GM19328 (cell line): Measurements from ENCODE around the gene KHDC4.

Source experiments
- ATAC-seq: cut with Tn5 transposase; IDR thresholded peaks from one replicate; pipeline ENCODE4 v1.9.1; 2021; ENCODE audit warnings: mild to moderate bottlenecking, moderate library complexity; ENCODE audit not compliant: unreplicated experiment

Gene KHDC4

DNA sequence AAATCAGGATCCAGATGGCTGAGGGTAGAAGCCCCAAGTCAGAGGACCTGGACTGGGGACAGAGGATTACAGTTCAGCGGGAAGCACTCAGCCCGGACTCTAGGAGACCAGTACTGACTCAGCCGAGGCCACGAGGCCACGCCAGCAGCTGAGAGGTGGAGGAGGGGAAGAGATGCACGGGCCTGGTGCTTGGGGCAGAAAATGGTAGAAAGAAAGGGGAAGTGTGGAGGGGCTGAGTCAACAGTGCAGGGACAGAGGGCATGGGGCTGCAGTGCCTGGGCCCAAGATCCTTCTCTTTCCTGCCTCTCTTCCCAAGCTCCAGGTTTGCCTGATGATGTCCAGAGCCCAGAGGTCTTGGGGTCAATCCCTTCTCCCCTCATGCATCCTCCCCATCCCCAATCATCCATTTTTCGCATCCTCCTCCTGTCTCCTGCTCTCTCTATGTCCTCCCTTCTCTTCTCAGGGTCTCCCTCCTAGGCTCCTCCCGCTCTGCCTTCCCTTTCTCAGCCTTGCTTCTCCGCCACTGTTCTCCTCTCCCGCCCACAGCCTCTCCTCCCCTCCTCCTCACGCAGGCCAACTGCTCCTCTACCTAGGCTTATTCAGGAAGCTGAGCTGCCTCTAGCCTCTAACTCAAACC, 36.4 kb upstream of the KHDC4 start:
- no peak for ATAC-seq

DNA sequence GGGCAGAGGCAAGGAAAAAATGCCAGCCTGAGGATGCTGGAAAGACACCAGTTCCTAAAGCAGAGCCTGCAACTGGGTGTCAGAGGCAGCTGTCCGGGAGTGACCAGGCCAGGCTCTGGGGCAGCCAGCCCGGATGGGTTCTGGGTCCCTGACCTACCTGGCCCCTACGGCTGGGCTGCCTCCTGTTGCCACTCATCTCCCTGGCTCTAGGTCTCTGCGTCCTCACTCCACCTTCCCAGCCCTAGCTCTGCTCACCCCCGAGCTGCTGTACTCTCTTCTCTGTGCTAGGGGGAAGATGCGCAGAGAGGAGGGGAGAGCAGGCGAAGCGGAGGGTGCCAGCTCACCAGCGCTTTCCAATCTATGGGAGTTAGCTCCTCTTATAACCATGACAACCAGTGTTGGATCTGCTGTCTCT, 35.2 kb upstream of the KHDC4 start:
- no peak for ATAC-seq

DNA sequence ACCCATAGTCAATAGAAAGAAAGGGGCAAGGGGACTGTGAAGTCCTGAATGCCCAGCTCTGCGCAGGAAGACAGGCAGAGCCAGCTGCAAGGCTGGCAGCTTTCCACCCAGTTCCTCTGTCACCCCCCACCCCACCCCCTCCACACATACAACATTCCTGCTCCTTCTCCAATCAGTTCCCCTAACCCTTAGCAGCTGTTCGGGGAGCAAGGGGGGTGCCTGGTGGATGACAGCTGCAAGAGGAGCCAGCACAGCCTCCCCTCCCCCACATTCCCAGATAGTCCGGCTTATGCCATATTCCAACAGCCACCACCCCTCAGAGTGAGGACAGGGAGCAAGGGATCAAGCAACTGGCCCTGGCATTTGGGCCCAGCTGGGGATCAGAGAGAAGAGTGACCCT, 34.5 kb upstream of the KHDC4 start:
- ATAC-seq: no peak

DNA sequence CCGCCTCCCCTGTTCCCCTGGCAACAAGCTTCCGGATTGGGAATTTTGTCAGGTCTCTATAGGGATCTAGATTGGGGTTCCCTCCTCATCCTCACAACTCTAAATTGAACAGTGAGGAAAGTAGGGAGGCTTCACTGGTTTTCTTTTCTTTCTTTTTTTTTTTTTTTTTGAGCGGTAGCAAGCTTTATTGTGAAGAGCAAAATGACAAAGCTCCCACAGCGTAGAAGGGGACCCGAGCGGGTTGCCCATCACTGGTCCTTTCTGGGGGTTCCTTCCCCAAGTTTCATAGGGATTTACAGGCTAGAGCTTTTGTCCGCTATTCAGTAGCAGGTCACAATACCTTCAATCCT, 33.8 kb upstream of the KHDC4 start:
- ATAC-seq: no peak

DNA sequence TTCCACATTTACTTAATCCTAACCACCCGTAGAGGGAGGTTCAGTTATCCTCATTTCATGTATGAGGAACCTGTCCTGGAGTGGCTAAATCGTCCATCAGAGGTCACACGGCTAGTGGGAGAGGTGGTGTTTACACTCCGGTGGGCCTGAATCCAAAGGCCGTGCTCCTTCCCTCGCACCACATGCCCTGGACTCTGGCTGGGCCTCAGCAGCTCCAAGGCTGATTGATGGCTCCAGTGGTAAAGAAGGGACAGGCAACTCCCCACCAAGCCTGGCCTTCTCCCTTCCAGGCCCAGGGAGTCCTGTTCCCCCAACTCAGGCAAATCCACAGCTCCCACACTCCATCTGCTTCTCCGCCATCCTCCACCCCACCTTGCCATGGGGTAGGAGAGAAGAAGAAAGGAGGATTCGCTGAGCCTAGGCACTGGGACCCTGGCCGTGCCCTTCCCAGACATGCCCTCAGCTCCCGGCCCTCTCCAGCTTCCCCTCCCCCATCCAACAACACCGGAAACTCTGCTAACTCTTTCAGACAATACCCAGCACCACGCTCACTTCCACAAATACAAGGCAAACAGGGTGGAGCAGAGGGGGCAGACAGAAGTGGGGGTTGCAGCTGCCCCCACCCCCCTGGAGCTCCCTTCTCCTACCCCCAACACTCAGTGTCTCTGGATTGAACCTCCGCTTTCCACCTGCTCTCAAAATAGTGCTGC, 33.3 kb upstream of the KHDC4 start:
- no peak for ATAC-seq

DNA sequence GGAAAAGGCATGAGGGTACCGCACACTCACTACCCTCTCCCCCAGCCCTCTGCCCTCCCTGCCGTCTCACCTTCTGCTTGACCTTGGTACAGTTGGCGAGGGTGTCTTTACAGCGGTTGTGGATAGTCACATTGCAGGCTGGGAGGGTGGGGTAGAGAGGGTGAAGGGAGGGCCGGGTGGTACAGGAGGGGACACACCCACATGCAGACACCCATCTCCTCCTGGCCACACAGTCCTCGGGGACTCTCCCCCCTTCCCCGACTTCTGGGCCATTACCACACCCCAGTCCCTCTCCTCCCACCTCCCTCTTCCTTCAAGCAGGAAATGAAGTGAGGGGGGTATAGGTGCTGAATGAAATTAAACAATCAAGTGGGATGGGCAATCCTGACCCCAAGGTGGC, 32.5 kb upstream of the KHDC4 start:
- no peak for ATAC-seq

DNA sequence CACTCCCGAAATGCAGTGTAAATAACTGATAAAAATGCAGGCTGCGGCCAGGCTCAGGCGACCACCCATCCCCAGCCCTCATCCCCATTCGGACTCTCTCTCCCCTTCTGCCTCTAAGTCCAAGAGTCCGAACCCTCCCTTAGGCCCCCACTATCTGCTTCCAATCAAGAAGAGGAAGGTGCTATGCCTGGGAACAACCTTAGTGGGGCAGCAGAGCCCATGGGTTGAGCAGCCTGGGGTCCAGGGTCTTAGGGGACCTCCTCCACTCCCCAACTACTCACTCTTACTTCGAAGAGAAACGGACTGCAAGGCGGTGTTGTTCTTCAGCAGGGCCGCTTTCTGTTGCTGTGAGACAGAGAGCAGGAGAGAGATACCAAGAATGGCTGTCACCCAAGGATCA, 31.9 kb upstream of the KHDC4 start:
- no peak for ATAC-seq

DNA sequence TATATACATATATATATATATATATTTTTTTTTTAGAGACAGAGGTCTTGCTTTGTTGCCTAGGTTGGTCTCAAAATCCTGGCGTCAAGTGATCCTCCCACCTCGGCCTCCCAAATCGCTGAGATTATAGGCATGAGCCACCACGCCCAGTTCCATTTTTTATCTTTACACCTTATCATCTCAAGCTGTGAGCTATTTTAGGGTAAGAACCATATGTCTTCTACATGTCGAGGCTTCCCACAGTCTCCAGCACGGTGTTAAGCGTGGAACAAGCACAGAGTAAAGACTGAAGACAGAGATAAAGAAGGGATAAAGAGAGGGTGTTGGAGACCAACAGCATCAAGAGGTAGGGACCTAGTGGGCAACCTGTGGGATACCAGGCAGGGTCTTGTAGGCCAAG, 30.0 kb upstream of the KHDC4 start:
- no peak for ATAC-seq

DNA sequence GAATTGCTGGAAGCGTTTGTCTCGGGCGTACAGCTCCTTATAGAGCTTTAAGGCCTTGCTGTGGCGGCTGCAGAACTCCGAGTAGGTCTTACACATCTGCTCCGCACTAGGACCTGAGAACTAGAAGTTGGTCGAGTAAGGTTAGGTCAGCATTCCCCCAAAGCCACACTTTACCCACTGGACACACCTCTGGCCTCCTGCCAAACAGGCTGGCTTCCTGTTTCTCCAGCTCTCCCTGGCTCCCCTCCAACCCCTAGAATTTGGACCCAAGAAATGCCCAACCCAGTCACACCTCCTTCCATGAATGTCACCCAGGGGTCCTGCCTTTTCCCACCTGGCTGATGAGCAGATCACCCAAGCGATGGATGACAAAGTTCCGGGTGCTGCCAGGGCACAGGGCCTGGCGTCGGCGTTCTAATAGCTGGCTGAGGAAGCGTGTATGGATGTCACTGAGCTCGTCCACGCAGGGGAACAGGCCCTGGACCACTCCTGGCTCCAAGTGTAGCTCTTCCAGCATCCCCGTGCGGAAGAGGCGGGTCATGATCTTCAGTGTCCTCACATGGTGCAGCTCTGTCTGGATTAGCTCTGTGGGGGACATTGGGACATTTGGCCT, 28.5 kb upstream of the KHDC4 start:
- ATAC-seq: no peak

DNA sequence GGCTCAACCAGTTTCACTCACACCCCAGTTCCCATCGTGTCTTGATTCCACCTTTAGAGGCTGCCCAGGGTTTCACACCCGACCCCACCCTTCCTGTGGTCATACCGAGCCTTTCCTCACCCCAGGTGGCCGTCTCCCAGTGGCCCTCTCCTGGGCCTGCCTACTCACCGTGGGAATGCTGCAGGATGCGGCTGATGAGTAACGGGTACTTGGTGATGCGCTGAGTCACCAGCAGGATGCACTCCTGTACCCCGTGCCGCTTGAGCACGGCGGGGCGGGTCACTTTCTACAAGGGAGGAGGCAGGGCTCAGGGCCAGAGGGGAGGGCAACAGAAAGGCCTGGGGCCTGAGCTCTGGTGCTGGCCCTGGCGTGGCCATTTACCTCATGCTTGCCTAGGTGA, 27.7 kb upstream of the KHDC4 start:
- ATAC-seq: no peak

DNA sequence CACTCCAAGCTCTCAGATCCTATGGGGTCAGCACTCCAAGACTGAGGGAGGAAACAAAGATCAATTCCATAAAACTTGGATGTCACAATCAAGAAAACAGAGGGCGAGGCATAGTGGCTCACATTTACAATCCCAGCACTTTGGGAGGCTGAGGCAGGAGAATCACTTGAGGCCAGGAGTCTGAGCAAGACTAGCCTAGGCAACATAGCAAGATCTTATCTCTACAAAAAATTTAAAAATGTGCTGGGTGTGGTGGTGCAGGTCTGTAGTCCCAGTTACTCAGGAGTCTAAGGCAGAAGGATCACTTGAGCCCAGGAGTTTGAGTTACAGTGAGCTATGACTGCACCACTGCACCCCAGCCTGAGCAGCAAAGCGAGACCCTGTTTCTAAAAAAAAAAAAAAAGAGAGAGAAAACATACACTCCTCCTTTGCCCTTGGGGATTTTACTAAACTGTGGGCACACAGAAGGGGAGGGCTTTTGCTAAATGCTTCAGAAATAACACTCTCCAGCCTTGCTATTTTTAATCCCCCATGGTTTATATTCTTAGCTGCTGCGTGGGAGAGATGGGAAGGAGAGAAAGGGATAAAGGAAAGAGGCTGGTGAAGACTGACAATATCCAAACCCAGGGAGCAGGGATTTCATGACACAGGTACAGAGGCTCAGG, 26.0 kb upstream of the KHDC4 start:
- no peak for ATAC-seq

DNA sequence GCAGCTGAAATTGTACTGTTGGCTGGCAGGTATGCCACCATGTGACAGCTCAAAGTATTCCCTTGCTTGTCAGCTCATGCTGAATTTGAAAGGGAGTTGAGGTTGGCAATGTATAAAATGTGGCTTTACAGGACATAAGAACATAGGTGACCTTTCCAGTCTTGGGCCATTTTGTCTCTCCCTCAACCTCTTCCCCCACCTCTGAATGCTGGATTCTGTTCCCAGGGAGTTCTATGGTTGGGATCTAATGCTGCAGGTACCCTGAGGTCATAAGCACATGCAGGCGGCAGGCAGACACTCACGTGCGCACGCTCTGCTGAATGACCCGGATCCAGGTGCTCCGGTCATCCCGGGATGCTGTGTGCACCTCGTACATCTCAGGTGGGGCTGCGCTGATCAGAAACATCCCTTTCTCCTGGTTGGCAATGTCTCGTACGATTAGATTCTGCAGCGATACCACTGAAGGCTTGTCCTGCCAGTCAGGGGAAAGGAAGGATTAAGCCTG, 23.2 kb upstream of the KHDC4 start:
- no peak for ATAC-seq

DNA sequence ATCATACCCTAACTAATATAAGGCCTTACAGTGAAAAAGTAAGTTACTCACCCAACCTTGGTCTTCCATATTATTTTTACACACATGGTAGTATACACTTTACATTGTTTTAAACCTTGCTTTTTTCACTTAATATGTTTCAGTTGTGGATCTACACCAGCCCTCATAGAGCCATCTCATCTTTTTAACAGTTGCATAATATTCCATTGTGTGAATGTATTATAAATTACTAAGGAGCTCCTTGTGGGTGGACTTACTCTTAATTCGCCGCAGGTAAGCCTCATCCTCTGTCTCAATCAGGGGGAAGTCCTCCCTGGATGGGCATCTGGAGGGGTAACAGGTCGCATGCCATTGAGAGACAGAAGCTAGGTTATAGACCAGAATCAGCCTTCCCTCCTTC, 20.4 kb upstream of the KHDC4 start:
- ATAC-seq: no peak

DNA sequence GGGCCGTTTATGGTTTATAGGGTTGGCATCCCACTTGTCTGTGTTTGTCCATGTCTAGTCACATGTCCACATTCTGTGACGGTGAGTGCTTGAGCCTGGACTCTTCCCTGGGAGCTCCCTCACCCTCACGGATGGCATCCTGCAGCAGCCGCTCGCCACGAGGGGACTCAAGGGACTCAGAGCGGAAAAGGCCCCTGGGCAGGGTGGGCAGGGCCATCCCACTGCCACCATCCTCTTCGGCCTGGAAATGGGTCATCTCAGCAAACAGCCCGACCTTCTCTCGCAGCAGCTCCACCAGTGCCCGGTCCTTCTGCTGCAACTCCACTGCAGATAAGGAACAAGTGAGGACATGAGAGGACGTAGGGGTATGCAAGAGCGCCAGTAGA, 18.3 kb upstream of the KHDC4 start:
- no peak for ATAC-seq

DNA sequence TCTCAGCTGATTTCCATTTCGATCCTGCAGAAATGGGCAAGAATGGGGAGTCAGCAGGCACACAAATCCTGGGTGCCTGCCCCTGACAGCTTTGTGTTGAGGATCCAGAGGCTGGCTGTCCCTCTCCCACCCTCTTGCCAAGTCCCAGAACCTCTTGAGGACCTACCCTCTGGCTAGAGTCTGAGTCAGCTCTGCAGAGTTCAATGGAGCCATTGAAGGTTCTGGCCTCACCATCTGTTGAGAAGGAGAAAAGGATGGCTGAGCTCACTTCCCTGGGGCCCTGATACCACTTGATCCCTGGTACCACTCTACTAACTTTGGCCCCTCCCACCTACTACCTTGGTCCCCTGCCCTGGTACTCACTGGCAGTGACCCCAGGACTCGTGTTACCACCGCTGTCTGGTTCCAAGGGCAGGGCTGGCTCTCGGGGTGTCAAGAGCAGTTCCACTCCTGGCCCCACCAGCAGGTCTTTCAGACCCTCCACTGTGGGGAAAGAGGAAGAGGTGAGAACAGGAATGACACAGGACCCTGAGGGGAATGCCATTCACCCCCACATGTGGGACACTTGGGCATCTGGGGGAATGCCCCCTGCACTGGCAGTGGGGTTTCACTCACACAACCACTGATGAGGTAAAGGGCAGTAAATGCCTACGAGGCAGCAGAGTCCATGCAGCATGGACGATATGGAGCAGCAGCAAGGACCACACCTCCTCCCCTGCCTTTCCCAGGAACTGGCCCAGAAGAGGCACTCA, 17.7 kb upstream of the KHDC4 start:
- ATAC-seq: no peak

DNA sequence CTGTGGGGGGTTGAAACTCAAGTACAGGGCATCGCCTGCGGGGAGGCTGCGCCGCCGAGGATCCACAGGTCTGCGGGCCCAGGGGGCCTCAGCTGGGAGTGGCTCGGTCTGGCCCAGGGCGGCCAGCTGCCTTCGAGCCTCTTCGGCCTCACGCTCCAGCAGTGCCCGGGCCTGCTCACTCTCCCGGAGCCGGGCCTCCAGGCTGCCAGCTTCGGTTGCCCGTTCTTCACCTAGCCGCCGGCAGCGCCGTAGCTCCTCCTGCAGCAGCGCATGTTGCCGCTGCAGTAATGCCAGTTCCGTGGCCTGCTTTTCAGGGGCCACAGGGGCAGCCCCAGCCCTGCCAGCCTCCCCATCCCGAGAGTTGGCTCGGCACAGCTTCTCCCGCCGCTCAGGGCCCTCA, 16.6 kb upstream of the KHDC4 start:
- ATAC-seq: no peak

DNA sequence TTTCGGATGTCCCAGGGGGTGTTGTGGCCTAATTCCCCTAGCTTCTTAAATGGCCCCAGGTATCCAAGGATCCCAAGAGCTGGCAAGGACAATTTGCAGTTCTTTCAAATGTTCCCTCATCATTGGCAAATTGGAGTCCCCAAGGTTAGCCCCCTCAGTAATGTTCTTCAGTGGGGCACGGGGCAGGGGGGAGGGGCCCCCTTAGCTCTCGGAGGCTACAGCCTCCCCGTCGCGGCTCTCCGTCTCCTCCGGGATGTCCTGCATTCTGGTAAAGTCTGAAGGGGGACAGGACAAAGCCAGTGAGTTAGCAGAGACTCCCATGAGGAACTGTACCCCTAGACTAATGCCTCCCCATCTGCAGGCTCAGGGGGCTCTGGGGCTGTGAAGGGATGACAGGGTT, 13.5 kb upstream of the KHDC4 start:
- ATAC-seq: no peak

DNA sequence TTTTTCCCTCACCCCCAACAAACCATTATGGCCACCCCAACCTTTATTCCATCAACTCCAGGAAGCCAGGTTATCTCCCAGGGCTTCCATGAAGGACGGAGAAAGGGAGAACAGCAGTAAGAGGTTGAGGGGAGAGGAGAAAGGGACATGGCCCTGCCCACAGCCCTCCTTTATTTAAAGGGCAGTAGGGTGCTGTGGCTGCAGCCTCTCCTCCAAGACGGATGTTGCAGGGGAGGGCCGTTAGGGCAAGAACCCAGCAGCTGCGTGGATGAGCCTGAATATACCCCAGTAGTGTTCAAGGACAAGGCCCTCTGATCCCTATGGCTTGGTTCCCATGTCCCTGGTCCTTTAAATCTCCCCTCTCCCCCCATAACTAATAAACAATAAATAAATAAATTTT, 13.1 kb upstream of the KHDC4 start:
- no peak for ATAC-seq

DNA sequence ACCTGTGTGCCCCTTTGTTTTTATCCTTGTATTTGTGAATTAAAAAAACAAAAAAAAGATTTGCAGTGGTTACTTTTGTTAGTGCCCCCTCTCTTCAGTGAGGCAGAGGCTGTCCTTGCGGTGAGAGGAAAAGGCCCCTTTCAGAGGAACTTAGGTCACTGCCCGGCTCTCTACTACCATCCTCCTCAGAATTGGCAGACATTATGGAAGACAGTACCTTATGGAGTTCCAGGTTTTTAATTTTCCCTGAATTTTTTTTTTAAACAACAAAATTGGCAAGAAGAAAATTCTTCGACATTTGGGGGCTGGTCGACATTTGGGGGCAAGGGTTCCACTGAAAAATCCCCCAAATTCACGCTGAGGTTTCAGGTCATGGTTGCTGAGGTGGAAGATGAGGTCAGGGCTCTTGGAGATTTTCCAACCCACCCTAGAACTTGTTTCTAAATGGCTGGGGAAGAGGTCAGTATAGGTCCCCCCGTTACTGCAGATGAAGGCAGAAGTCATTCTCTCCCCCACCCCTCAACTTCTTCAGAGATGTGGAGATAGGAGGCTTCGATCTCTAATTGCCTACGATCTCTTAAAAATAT, 12.5 kb upstream of the KHDC4 start:
- no peak for ATAC-seq

DNA sequence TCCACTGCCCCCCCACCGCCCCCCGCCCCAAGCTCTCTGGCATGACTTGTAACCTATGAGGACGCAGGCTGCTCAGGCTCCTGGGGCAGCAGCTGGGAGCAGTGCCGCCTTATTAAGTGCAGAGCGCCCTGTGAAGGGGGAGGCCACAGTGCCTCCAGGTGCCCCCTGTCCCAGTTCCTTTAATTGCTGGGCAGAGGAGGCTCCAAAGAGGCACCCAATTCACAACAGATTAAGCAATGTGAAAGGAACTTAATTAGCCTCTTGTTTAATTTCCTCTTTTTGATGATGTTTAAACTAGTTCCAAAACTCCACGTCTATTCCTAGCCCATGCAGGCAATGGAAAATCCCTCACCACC, 10.2 kb upstream of the KHDC4 start:
- ATAC-seq: no peak

DNA sequence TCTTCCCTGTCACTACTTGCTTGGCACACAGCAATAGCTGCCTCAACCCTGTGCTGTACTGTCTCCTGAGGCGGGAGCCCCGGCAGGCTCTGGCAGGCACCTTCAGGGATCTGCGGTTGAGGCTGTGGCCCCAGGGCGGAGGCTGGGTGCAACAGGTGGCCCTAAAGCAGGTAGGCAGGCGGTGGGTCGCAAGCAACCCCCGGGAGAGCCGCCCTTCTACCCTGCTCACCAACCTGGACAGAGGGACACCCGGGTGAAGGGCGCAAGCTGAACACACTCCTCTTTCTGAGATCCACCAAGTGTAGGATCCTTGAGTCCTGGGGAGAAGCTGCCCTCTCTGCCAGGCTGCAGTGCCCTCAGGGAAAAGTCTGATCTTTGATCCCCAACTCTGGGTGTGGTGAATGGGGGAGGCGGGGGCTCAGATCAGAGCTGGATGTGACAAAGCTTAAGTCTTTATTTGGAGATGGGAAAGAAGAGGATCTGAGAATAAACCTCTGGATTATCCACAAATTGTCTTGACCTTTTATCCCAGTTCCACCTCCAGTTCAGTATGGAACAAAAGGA, 8.4 kb upstream of the KHDC4 start:
- ATAC-seq: no peak
